ENCODE measurements around the gene TRPM3. TPM values are rescaled to one million over a fixed set of nuclear protein-coding genes. Genes with fewer than 3 reads are reported as not detected.

The TRPM3 gene
- total RNA-seq, 1 donor from 2014 or later: 0.35 TPM

DNA sequence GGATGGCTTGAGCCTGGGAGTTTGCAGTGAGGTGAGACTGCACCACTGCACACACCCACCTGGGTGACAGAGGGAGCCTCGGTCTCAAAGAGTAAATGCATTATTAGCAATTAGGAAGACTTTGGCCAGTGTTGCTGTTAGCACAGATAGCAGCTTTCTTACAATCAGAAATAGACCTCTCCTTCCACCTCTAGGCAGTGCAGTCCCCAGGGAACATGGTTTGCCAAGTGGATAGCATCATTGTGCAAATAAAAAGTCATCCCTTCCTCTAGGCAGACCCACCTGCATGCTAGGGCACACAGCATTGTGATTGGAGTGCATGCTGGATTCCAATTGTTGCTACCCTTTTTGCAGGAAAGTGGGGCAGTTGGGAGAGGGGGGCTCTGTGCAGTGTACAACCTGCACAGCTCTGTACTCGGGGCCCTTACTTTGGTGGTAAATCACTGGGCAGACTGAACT lies 629.1 kb downstream of the TRPM3 start:
- ATAC-seq: no peak
- peaks cover 31% of the 10 kb centered on the region for H3K4me1 ChIP-seq
- no peaks in the 10 kb centered on the region for H3K27me3 ChIP-seq
- TF ChIP-seq, protein P1, sequence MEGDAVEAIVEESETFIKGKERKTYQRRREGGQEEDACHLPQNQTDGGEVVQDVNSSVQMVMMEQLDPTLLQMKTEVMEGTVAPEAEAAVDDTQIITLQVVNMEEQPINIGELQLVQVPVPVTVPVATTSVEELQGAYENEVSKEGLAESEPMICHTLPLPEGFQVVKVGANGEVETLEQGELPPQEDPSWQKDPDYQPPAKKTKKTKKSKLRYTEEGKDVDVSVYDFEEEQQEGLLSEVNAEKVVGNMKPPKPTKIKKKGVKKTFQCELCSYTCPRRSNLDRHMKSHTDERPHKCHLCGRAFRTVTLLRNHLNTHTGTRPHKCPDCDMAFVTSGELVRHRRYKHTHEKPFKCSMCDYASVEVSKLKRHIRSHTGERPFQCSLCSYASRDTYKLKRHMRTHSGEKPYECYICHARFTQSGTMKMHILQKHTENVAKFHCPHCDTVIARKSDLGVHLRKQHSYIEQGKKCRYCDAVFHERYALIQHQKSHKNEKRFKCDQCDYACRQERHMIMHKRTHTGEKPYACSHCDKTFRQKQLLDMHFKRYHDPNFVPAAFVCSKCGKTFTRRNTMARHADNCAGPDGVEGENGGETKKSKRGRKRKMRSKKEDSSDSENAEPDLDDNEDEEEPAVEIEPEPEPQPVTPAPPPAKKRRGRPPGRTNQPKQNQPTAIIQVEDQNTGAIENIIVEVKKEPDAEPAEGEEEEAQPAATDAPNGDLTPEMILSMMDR (IDR thresholded peaks at IDR 0.05): no peak
- no peak for DNase-seq
- H3K9me3 ChIP-seq: no peaks in the 10 kb centered on the region
- H3K4me3 ChIP-seq: no peak overlapping the region
- no peak overlapping the region for H3K27ac ChIP-seq
- no peaks in the 10 kb centered on the region for H3K36me3 ChIP-seq
- intact Hi-C loops (cut with DNase I): no loop called here

DNA sequence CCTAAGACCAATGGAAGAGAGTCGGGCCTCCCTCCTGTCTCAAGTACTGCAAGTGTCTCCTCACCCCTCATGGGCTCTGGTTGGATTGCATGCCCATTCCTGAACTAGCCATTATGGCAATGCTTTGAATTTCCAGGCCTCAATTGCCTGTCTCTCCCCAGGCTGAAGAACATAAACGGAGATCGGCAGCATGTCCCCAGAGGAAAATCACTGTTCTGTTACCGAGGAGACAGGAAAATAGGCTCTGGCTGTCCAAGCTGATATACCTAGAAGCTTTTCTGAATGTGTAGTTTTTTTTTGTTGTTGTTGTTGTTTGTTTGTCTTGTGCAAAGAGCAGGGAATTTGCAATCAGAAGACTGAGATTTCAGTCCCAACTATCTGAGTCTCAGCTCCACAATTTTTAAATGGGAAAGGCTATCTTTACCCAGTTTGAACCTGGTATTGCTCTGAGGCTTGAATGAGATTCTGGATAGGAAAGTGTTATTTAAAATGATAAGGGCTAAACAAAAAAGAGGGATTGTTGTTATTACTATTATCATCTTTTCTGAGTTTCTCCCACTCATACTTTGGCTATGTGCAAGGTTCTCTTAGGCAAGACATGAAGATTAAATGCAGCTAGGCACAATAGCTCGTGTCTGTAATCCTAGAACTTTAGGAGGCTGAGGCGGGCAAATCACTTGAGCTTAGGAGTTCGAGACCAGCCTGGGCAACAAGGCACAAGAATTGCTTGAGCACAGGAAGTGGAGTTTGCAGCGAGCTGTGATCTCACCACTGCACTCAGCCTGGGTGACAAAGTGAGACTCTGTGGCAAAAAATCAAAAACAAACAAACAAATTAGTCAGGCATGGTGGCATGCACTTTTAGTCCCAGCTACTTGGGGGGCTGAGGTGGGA lies 629.7 kb downstream of the TRPM3 start:
- H3K27me3 ChIP-seq: no peaks in the 10 kb centered on the region
- no peak overlapping the region for H3K4me3 ChIP-seq
- H3K27ac ChIP-seq: no peak overlapping the region
- peaks cover 31% of the 10 kb centered on the region for H3K4me1 ChIP-seq
- TF ChIP-seq, protein P1 (IDR thresholded peaks at IDR 0.05): no peak
- ATAC-seq: no peak
- no peak for DNase-seq
- intact Hi-C loops (cut with DNase I): no loop called here
- H3K36me3 ChIP-seq: no peaks in the 10 kb centered on the region
- H3K9me3 ChIP-seq: no peaks in the 10 kb centered on the region

DNA sequence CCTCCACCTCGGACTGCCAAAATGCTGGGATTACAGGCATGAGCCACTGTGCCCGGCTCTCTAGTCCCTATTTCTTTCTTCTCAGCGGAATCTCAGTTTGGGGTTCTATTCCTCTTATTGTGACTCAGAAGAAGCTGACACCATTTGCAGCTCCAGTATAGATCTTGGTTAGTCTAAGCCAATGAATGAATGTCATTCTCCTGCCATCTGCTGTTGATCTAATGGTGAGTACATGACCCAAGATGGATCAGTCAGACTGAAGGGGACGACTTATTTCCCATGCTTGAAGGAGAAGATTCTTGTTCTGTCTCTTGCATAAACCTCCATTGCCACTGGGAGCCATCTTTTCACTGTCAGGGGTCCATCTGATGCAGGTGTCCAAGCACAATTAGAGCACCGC lies 630.9 kb downstream of the TRPM3 start:
- no peak for DNase-seq

DNA sequence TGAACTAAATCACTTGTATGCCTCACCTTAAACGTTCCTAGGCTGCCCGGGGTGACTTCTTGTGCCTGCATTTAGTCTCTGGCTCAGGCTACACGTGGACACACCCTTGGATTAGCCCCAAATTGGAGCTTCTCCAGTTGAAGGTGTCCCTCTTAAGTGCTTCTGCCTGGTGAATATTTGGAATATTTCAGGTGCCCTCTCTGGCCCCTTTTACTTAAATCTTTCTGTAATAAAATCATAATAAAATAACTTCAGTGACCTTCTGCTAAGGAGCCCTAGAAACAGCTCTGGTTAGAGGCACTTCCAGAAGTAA lies 632.7 kb downstream of the TRPM3 start:
- TF ChIP-seq, protein P1 (IDR thresholded peaks at IDR 0.05): no peak
- H3K9me3 ChIP-seq: no peaks in the 10 kb centered on the region
- no peaks in the 10 kb centered on the region for H3K27me3 ChIP-seq
- H3K36me3 ChIP-seq: no peaks in the 10 kb centered on the region
- no peak overlapping the region for H3K4me3 ChIP-seq
- H3K4me1 ChIP-seq: peaks cover 53% of the 10 kb centered on the region
- ATAC-seq (no peak), DNase-seq (no peak)
- intact Hi-C loops (cut with DNase I): loop anchor here (10.0 kb wide), 1 partner anchor 116 kb away; no protein-coding TSS in a partner anchor
- no peak overlapping the region for H3K27ac ChIP-seq

More for the DNA sequence above, 630.9 kb downstream of the TRPM3 start:
- Histone ChIP-seq H3K27ac (no peak overlapping the region), H3K4me1 (peaks cover 40% of the 10 kb centered on the region), H3K27me3 (no peaks in the 10 kb centered on the region), H3K4me3 (no peak overlapping the region), H3K9me3 (no peaks in the 10 kb centered on the region), H3K36me3 (no peaks in the 10 kb centered on the region)
- TF ChIP-seq, protein P1 (IDR thresholded peaks at IDR 0.05): no peak
- intact Hi-C loops (cut with DNase I): no loop called here
- no peak for ATAC-seq

DNA sequence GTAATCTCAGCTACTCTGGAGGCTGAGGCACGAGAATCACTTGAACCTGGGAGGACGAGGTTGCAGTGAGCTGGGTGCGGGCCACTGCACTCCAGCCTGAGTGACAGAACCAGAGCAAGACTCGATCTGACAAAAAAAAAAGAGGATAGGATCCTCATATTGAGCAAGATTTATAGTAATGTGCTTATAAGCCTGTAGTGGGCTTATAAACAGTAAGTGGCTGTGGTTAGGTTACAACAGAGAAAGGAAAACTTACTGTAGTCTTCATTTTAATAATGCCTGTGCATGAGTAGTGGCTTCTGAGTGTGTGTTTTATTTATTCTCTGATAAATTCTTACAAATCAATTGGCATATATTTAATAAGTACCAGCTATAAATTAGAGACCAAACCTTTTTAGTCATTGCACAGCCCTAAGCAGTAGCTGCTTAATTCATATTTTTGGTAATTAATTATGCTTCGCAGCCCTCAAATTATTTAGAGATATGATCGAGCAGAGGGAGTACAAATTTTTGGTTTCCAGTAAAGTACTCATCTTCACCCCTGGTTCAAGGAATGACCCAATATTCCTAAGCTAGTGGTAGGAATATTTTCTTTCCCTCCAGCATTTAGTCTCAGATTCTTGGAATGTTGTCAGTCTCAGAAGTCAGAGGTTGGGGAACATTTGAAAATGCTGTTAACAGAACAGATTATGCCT lies 633.2 kb downstream of the TRPM3 start:
- H3K4me3 ChIP-seq: no peak overlapping the region
- H3K4me1 ChIP-seq: peaks cover 49% of the 10 kb centered on the region
- no peaks in the 10 kb centered on the region for H3K36me3 ChIP-seq
- H3K27ac ChIP-seq: peak overlapping the region; percentile 20
- TF ChIP-seq, protein P1 (IDR thresholded peaks at IDR 0.05): no peak
- no peaks in the 10 kb centered on the region for H3K9me3 ChIP-seq
- no peaks in the 10 kb centered on the region for H3K27me3 ChIP-seq
- no peak for DNase-seq
- ATAC-seq: no peak
- intact Hi-C loops (cut with DNase I): loop anchor here (10.0 kb wide), 1 partner anchor 117 kb away; no protein-coding TSS in a partner anchor

Data from upper lobe of right lung (tissue), 1 donor.